Activated CD4-positive, CD25-positive, alpha-beta regulatory T cell treated with anti-CD3 and anti-CD28 coated beads, Interleukin-2, amount 50 U/mL, for 16 hours (primary cell): ENCODE data around the gene C5AR1.
"Not testable (repeated sequence)": the region's sequence is repeated elsewhere in the genome, so short reads cannot be mapped to it uniquely, and the experiment has no call there.

Experiments used
- DNase-seq: peaks from one replicate; pipeline ENCODE4 v3.0.0-alpha.2; 2020; ENCODE audit warnings: low read depth, low spot score

Gene C5AR1

GRCh38 chr19:47365455-47365854, 55.8 kb downstream of the C5AR1 start:
- DNase-seq = not testable (repeated sequence)

- DNase-seq = no peak
These were observed 60.5 kb downstream of the C5AR1 start for GRCh38 chr19:47370045-47370611.

GRCh38 chr19:47371261-47371660, 61.6 kb downstream of the C5AR1 start:
- DNase-seq = no peak
